ENCODE results near the gene KRT75.

Gene KRT75

GRCh38 chr12:52446367-52447045 is 12.3 kb upstream of the KRT75 start:
- no peak for FAIRE-seq
- TF ChIP-seq CTCF (IDR thresholded peaks at IDR 0.05; ENCODE audit: insufficient read depth, missing control alignments): no peak
- no peak for DNase-seq (ENCODE audit: insufficient read length, low spot score)

GRCh38 chr12:52445876-52446275 is 11.7 kb upstream of the KRT75 start:
- no peak for FAIRE-seq

GRCh38 chr12:52444647-52445595 is 10.8 kb upstream of the KRT75 start:
- no peak for TF ChIP-seq CTCF (IDR thresholded peaks at IDR 0.05; ENCODE audit: insufficient read depth, missing control alignments)
- DNase-seq (ENCODE audit: insufficient read length, low spot score) (no peak), FAIRE-seq (no peak)

More at GRCh38 chr12:52445876-52446275, 11.7 kb upstream of the KRT75 start:
- no peak for DNase-seq (ENCODE audit: insufficient read length, low spot score)
- no peak for TF ChIP-seq CTCF (IDR thresholded peaks at IDR 0.05; ENCODE audit: insufficient read depth, missing control alignments)

GRCh38 chr12:52443966-52444365 is 9.8 kb upstream of the KRT75 start:
- FAIRE-seq: no peak
- no peak for DNase-seq (ENCODE audit: insufficient read length, low spot score)
- TF ChIP-seq CTCF (IDR thresholded peaks at IDR 0.05; ENCODE audit: insufficient read depth, missing control alignments): no peak

GRCh38 chr12:52442600-52443061 is 8.5 kb upstream of the KRT75 start:
- FAIRE-seq (no peak), DNase-seq (ENCODE audit: insufficient read length, low spot score) (no peak)

GRCh38 chr12:52441320-52441911 is 7.2 kb upstream of the KRT75 start:
- no peak for TF ChIP-seq CTCF (IDR thresholded peaks at IDR 0.05; ENCODE audit: insufficient read depth, missing control alignments)
- no peak for DNase-seq (ENCODE audit: insufficient read length, low spot score)
- no peak for FAIRE-seq

More at GRCh38 chr12:52442600-52443061, 8.5 kb upstream of the KRT75 start:
- TF ChIP-seq CTCF (IDR thresholded peaks at IDR 0.05; ENCODE audit: insufficient read depth, missing control alignments): no peak
